GM12874 (cell line): ENCODE results near the gene SEC61A1.

Experiments used
- TF ChIP-seq, protein P1 (sequence below): IDR thresholded peaks from 2 replicates; pipeline ENCODE4 v1.5.1; 2011; ENCODE audit warnings: low read depth, mild to moderate bottlenecking, control low read depth, low read length, moderate library complexity; ENCODE audit not compliant: insufficient read depth

Gene SEC61A1

GRCh38 chr3:128040660-128041059 lies 11.6 kb upstream of the SEC61A1 start:
- TF ChIP-seq, protein P1, sequence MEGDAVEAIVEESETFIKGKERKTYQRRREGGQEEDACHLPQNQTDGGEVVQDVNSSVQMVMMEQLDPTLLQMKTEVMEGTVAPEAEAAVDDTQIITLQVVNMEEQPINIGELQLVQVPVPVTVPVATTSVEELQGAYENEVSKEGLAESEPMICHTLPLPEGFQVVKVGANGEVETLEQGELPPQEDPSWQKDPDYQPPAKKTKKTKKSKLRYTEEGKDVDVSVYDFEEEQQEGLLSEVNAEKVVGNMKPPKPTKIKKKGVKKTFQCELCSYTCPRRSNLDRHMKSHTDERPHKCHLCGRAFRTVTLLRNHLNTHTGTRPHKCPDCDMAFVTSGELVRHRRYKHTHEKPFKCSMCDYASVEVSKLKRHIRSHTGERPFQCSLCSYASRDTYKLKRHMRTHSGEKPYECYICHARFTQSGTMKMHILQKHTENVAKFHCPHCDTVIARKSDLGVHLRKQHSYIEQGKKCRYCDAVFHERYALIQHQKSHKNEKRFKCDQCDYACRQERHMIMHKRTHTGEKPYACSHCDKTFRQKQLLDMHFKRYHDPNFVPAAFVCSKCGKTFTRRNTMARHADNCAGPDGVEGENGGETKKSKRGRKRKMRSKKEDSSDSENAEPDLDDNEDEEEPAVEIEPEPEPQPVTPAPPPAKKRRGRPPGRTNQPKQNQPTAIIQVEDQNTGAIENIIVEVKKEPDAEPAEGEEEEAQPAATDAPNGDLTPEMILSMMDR, result no peak

- TF ChIP-seq, protein P1, result no peak
Measured at GRCh38 chr3:128041344-128041743, 10.9 kb upstream of the SEC61A1 start.

- TF ChIP-seq, protein P1, result no peak
Measured at GRCh38 chr3:128050597-128050996, 1.6 kb upstream of the SEC61A1 start.

DNA sequence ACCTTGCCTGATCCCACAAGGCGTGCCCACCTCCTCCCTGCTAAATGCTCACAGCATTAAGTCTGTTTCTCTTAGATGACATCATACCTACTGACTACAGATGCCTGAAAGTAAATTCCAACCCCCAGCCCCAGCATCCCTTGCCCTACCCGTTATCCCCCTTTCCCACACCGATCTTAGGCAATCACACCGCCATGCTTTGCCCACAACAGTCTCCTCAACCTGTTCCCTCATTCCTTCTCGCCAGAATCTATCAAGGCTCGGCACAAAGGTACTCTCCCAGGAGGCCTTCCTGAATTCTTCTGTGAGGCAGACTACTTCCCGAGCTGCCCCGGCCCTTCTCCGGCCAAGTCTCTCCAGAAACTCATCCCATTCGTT lies 789 bp upstream of the SEC61A1 start:
- TF ChIP-seq, protein P1, result no peak

DNA sequence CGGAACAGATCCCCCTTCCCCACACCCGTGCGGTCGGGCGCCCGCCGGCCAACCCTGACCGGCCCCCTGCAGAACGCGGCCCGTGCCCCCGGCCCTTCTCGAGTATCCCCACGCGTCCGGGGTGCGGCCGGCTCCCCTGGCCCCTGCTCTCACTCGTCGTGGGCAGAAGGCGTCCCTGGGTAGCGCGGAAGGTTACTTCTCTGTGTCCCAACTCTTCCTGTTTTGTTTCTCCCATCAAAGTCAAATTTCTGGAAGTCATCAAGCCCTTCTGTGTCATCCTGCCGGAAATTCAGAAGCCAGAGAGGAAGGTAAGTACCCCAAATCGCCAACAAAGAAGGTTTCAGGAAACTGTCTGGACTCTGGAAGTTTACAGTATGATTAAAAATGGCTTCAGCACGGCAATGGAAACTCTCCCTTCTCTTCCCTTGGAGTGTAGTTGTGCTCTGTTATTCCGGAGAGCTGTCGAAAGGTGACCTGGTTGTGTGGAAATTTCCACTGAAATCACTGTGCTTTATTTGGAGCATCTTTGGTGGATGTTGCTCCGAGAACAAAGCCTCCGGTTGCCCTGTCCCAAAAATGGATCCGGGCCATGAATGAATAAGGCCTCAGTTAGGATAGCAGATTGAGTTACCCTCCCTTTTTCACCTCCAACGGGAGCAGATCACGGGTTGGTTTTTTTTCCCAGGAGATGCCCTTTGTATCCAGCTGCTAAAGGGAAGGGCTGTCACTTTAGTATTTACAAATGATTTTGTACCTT lies 536 bp downstream of the SEC61A1 start:
- TF ChIP-seq, protein P1, result no peak

DNA sequence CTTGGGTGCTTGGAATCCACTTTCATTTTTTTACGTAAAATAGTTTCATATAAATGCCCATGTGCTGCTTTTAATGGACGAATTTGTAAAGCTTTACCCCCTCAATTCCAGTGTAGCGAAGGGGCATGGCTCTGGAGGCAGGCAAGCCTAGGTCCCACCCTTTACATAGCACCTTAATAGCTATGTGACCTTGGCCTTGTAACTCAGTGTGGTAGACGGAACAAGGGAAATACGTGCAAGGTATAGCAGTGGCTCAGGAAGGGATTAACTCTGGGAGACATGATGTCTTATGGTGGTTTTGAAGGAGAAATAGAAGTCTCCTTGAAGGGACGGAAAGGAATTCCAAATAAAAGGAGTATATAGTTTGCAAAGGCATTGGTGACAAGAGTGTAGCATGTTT lies 1.4 kb downstream of the SEC61A1 start:
- TF ChIP-seq, protein P1, result no peak

DNA sequence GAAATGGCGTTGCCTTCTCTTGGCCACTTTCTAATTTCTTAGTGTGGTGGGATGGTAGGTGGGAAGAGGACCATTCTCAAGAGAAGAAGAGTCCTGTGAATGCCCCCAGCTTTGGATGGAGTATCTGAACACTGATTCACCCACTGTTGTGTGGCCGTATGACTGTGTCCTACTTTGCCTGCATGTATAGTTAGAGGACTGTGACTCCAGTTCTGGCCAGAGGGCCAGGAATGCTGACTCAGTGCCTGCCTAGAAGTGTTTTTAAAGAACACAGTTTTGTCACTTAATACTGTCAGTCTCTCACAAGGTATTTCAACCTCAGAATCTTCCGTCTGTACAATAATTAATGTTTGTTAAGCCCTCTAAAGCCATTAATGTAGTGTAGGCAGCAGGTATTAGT lies 2.1 kb downstream of the SEC61A1 start:
- TF ChIP-seq, protein P1, result no peak

DNA sequence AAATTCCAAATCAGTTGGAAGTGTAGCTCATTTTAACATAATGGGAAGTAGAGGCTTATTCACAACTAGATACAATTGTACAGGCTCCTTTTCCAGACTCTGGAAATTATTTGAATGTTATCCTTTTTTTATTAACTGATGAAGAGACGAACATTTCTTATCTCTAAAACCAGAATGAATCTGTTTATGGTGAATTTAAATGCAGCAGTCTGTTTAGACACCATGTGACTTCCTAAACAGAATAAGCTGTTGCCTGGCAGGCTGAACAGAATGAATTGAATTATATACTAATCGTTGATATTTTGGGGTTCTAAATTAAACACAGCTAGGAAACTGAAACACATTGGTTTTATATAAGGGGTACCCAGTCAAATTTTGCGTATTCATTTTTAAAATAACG lies 4.0 kb downstream of the SEC61A1 start:
- TF ChIP-seq, protein P1, result no peak
